GM06990 (cell line): Measurements from ENCODE around the gene S100A5.

Experiments
- DNase-seq: peaks from one replicate; pipeline ENCODE4 v3.0.0-alpha.2; 2011; ENCODE audit not compliant: insufficient read length; ENCODE audit errors: extremely low read depth
- H3K27me3 ChIP-seq: replicated peaks from 2 replicates; pipeline ENCODE4 v1.6.0; 2011; ENCODE audit warnings: low read length; ENCODE audit not compliant: control insufficient read depth, insufficient read depth
- H3K36me3 ChIP-seq: 2 replicates; pipeline ENCODE4 v1.5.1; 2011; ENCODE audit warnings: low read length; ENCODE audit not compliant: control insufficient read depth, insufficient read depth
- H3K4me3 ChIP-seq: replicated peaks from 2 replicates; pipeline ENCODE4 v1.5.1; 2011; ENCODE audit warnings: low read depth, mild to moderate bottlenecking, control low read depth, low read length
- CTCF ChIP-seq: IDR thresholded peaks from 2 replicates; pipeline ENCODE4 v1.5.1; 2011; ENCODE audit warnings: low read length, control low read depth, mild to moderate bottlenecking, inconsistent platforms; ENCODE audit not compliant: insufficient read depth, poor library complexity, severe bottlenecking

Gene S100A5

GRCh38 chr1:153515504-153516394 is 25.0 kb downstream of the S100A5 start:
- no peak for TF ChIP-seq CTCF
- Histone ChIP-seq H3K27me3 (no peaks in the 10 kb centered on the region; the same call in 1 of the 2 replicates), H3K4me3 (no peak overlapping the region), H3K36me3 (no peaks in the 10 kb centered on the region)
- DNase-seq: no peak

DNA sequence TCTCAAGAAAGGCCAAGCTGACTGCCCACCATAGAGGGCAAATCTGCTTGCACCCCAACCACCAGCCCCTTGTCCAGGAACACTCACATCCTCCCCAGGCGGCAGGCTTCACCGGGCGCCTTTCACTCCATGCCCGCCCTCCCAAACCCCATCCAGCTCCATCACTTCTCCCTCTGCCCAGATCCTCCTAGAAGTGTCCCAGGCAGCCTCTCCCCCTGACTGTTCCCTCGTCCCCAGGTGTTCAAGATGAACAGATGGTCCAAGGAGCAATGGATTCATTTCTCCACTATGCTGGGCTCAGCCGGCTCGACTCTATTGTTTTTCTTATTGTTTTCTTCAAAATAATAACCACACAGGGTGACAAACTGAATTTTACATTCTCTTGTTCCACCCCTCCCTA is 27.1 kb downstream of the S100A5 start:
- Histone ChIP-seq H3K4me3 (no peak overlapping the region), H3K27me3 (no peaks in the 10 kb centered on the region; the same call in 1 of the 2 replicates), H3K36me3 (no peaks in the 10 kb centered on the region)
- no peak for TF ChIP-seq CTCF
- no peak for DNase-seq

GRCh38 chr1:153513023-153513422 is 27.7 kb downstream of the S100A5 start:
- no peak for TF ChIP-seq CTCF
- DNase-seq: no peak
- H3K27me3 ChIP-seq: no peaks in the 10 kb centered on the region; the same call in 1 of the 2 replicates

GRCh38 chr1:153510984-153511410 is 29.7 kb downstream of the S100A5 start:
- TF ChIP-seq CTCF: peak; percentile 93

More at GRCh38 chr1:153513023-153513422, 27.7 kb downstream of the S100A5 start:
- H3K36me3 ChIP-seq: no peaks in the 10 kb centered on the region
- no peak overlapping the region for H3K4me3 ChIP-seq

GRCh38 chr1:153509729-153510354 is 30.9 kb downstream of the S100A5 start:
- Histone ChIP-seq H3K36me3 (no peaks in the 10 kb centered on the region), H3K4me3 (no peak overlapping the region), H3K27me3 (no peaks in the 10 kb centered on the region)
- DNase-seq: no peak
- TF ChIP-seq CTCF: peak; percentile 90

More at GRCh38 chr1:153510984-153511410, 29.7 kb downstream of the S100A5 start:
- peak; percentile 56 for DNase-seq
- Histone ChIP-seq H3K4me3 (no peak overlapping the region), H3K27me3 (no peaks in the 10 kb centered on the region), H3K36me3 (no peaks in the 10 kb centered on the region)
